Stimulated activated CD4-positive, alpha-beta T cell treated with anti-CD3 and anti-CD28 coated beads, TNF-alpha, amount 100 ng/mL, for 1 hour (primary cell): ENCODE data around the gene ACAT1.
"Not testable (repeated sequence)": the region's sequence is repeated elsewhere in the genome, so short reads cannot be mapped to it uniquely, and the experiment has no call there.

ENCODE experiments used
- DNase-seq, 3 donors: peaks; one replicate each; pipeline ENCODE4 v3.0.0-alpha.2; 2020; ENCODE audit warnings: low read depth in 3 of 3, low spot score in 1 of 3

ACAT1 gene

GRCh38 chr11:108144615-108145014, 23.2 kb downstream of the ACAT1 start:
- no peak for DNase-seq

GRCh38 chr11:108147150-108147549, 25.8 kb downstream of the ACAT1 start:
- DNase-seq = no peak

DNA sequence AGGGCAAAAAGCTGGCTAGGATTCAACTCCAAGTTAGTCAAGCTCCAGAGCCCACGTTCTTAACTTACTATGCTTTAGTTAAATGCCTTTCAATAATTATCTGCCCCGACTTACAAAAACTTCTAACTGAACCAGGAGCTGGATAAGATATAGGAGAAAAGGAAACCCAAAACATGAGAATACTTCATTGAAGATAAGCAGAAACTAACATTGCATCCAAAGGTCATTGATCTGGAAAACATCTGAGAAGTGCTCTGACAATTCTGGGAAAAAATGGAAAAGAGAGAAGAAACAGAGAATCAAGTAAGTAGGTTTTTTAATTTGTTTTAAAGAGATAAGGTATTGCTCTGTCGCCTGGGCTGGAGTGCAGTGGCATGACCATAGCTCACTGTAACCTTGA, 27.2 kb downstream of the ACAT1 start:
- no peak for DNase-seq

DNA sequence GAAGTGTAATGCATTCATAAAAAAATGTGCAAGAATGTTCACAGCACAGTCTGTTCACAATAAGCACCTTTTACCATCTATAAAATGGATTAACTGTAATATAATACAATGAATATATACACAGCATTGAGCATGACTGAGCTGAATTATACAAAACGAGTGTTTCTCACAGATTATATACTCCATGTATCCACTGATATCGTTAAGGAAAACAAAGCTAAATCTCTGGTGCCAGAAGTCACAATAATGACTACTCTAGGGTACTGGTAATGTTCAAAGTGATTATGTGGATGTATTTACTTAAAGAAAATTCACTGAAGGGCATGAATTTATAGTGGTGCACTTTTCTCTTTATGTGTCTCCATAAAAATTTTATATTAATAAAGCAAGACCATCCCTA, 33.2 kb downstream of the ACAT1 start:
- no peak for DNase-seq

DNA sequence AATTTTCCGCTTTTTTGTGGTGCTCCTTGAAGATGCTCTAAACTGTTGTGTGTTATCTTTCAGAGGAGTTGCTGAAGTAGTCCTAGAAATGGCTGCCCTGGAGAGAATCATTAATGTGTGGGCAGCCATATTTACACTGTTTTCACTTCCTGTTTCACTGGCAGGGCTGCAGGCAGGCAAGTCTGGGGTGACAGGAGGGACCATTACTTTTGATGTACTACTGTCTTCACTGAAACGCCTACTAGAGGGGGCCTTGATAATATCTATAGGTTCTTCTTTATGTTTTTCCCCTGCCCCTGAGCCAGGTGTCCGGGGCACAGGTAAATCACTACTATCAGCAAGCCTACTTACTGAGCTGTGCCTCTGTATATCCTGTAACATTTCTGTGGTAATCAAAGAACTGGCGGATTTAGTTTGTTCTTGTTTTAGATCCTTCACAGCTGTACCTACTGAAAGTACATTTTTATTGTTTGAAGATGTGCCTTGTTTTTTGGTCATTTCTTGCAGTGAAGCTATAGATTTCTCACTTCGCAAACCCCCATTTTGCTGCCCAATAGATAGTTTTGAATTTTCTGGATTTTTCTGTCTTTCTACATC, 39.7 kb downstream of the ACAT1 start:
- DNase-seq = no peak

- not testable (repeated sequence) for DNase-seq
Measured at GRCh38 chr11:108162878-108163277, 41.5 kb downstream of the ACAT1 start.

DNA sequence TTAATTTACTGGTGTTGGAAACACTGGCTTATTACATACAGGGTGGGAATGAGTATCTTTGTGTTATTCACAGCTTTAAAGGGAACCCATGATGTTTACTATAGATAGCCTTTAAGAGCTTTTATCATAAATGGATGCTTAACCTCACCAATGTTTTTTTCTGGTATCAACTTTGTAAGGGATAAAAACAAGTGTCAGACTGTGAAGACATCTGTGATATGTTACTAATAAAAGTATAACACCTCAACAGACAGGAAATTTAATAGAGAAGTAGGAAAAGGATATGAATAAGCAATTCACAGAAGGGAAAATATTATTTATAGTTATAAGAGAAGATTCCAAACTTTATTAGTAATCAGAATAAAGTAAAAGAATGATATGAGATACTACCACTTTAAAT, 46.3 kb downstream of the ACAT1 start:
- DNase-seq = no peak

DNA sequence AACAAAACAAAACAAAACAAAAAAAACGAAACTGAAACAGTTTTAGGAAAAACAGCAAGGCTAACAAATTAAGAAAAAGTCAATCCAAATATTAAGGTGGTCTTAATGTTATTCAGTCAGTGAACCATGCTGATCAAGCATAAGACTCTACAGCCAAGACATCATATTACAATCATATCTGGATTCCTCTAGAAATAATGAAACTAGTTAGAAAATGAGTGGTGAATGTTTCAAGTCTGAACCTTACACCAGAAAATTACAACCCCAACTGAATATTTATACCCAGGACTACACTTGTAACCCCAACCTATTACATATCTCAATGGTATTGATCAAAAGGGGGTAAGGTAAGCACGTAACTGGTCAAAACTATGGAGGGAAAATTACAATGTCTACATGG, 48.8 kb downstream of the ACAT1 start:
- DNase-seq = no peak

GRCh38 chr11:108177570-108177969, 56.2 kb downstream of the ACAT1 start:
- DNase-seq = no peak

GRCh38 chr11:108193725-108194124, 72.4 kb downstream of the ACAT1 start:
- DNase-seq = no peak

DNA sequence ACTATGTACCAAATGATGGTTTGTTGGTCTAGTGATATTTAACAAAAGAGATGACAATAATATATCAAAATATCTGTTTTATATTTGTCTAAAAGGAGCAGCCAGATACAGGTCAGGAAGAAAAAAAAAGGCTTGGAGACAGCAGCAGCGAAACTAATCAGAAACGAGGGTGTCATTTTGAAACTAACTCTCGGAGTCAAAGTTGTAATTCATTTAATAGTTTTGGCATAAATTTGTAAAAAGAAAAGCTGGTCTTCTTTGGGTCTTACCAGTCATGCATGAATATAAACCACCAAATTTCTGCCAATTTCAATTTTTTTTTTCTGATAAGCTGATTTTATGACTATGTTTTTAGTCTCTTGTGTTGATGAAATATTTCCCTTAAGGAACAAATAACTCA, 75.5 kb downstream of the ACAT1 start:
- DNase-seq = no peak
